ENCODE data around the gene BRD1. TPM values are rescaled to one million over a fixed set of nuclear protein-coding genes. Genes with fewer than 3 reads are reported as not detected.

Gene BRD1
- total RNA-seq, 1 donor from 2014 or later = 35.1 TPM

GRCh38 chr22:49725516-49725915 is 102.2 kb downstream of the BRD1 start:
- H3K27me3 ChIP-seq = no peaks in the 10 kb centered on the region
- intact Hi-C loops (cut with DNase I) = no loop called here
- DNase-seq (ENCODE audit: extremely low spot score in 2 of 2) = peak in 1 of 2 donors; percentile 55

GRCh38 chr22:49724893-49725489 is 102.7 kb downstream of the BRD1 start:
- DNase-seq (ENCODE audit: extremely low spot score in 2 of 2) = peak; percentile 60 to 85
- no peaks in the 10 kb centered on the region for H3K36me3 ChIP-seq
- intact Hi-C loops (cut with DNase I) = no loop called here
- no peaks in the 10 kb centered on the region for H3K9me3 ChIP-seq
- peaks cover 4% of the 10 kb centered on the region for H3K4me1 ChIP-seq
- TF ChIP-seq CTCF (IDR thresholded peaks at IDR 0.05) (peak in 1 of 3 experiments; percentile 35), POLR2AphosphoS5 (IDR thresholded peaks at IDR 0.05; ENCODE audit: insufficient read depth in 1 of 2, low read depth in 1 of 2) (no peak)
- no peak overlapping the region for H3K27ac ChIP-seq
- H3K4me3 ChIP-seq = peak overlapping the region in 1 of 2 donors; percentile 23
- no peaks in the 10 kb centered on the region for H3K27me3 ChIP-seq

More at GRCh38 chr22:49725516-49725915, 102.2 kb downstream of the BRD1 start:
- Histone ChIP-seq H3K4me3 (no peak overlapping the region), H3K27ac (no peak overlapping the region), H3K9me3 (no peaks in the 10 kb centered on the region), H3K36me3 (no peaks in the 10 kb centered on the region), H3K4me1 (peaks cover 4% of the 10 kb centered on the region)
- TF ChIP-seq CTCF (IDR thresholded peaks at IDR 0.05) (no peak), POLR2AphosphoS5 (IDR thresholded peaks at IDR 0.05; ENCODE audit: insufficient read depth in 1 of 2, low read depth in 1 of 2) (no peak), POLR2A (IDR thresholded peaks at IDR 0.05) (no peak)

DNA sequence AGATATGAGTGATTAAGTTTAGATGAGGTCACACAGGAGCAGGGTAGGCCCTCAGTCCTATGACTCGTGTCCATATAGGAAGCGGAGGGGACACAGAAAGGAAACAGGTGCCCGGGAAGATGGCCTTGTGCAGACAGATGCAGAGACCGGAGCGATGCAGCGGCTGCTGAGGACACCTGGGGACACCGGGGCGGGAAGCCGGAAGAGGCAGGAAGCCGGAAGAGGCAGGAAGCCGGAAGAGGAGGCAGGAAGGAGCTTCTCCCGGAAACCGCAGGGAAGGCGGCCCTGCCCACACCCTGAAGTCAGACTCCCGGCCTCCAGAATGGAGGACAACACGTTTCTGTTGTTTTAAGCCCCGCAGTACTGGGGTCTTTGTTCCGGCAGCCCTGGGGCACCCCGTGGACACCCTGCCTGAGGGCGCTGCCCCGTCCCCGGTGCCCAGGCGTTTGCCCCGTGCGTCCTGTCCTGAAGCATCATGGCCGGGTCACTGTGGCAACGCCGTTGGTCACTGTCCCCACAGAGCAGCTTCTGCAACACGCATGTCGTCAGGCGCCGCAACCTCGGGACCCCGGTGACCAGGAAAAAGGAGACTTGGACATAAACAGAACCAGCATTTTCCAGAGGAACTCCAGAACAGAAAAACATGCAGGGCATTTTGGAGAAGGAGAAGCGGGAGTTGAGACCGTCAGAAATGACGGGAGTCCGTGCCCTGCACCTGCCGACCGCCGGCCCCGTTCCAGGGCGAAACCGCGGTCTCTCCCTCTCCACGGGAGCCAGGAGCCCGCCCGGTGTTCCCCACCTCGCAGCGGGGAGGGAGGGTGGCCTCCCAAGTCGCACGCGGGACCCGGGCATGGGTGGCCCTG is 103.4 kb downstream of the BRD1 start:
- no peak overlapping the region for H3K27ac ChIP-seq
- H3K4me1 ChIP-seq = peaks cover 4% of the 10 kb centered on the region
- DNase-seq (ENCODE audit: extremely low spot score in 2 of 2) = peak; percentile 60 to 95
- H3K36me3 ChIP-seq = no peaks in the 10 kb centered on the region
- no peaks in the 10 kb centered on the region for H3K9me3 ChIP-seq
- intact Hi-C loops (cut with DNase I) = no loop called here
- H3K4me3 ChIP-seq = peak overlapping the region in 1 of 2 donors; percentile 23
- TF ChIP-seq POLR2A (IDR thresholded peaks at IDR 0.05) (no peak), POLR2AphosphoS5 (IDR thresholded peaks at IDR 0.05; ENCODE audit: insufficient read depth in 1 of 2, low read depth in 1 of 2) (no peak), CTCF (IDR thresholded peaks at IDR 0.05) (no peak)
- no peaks in the 10 kb centered on the region for H3K27me3 ChIP-seq

GRCh38 chr22:49723478-49724029 is 104.1 kb downstream of the BRD1 start:
- no peak overlapping the region for H3K4me3 ChIP-seq
- intact Hi-C loops (cut with DNase I) = no loop called here
- no peaks in the 10 kb centered on the region for H3K27me3 ChIP-seq
- TF ChIP-seq POLR2A (IDR thresholded peaks at IDR 0.05) = no peak
- no peak for TF ChIP-seq POLR2AphosphoS5 (IDR thresholded peaks at IDR 0.05; ENCODE audit: insufficient read depth in 1 of 2, low read depth in 1 of 2)
- no peak for TF ChIP-seq CTCF (IDR thresholded peaks at IDR 0.05)
- peak; percentile 81 to 84 for DNase-seq (ENCODE audit: extremely low spot score in 2 of 2)
- H3K36me3 ChIP-seq = no peaks in the 10 kb centered on the region
- no peaks in the 10 kb centered on the region for H3K9me3 ChIP-seq
- no peak overlapping the region for H3K27ac ChIP-seq
- peaks cover 4% of the 10 kb centered on the region for H3K4me1 ChIP-seq

Small RNA genes lying within 50 kb of the gene (small RNA-seq; reads per million reads assigned to genes)
- not detected for gene AL117328.1
- not detected for gene RF00017

Other genes starting within 250 kb of the BRD1 start
- 9.1 TPM for gene ZBED4, start 26.0 kb upstream of the BRD1 start, total RNA-seq
- gene ALG12, start 90.6 kb upstream of the BRD1 start, total RNA-seq = 21.4 TPM
- gene CRELD2, start 90.8 kb upstream of the BRD1 start, total RNA-seq = 34.4 TPM
- gene PIM3, start 132.9 kb upstream of the BRD1 start, total RNA-seq = 97.2 TPM
- gene IL17REL, start 184.9 kb upstream of the BRD1 start, total RNA-seq = not detected
- not detected for gene TTLL8, start 230.4 kb upstream of the BRD1 start, total RNA-seq